Aorta (tissue), 5 donors: Measurements from ENCODE around the gene IL6ST. TPM values are rescaled to one million over a fixed set of nuclear protein-coding genes. Genes with fewer than 3 reads are reported as not detected.
"Not testable (repeated sequence)": the region's sequence is repeated elsewhere in the genome, so short reads cannot be mapped to it uniquely, and the experiment has no call there.

Source experiments
- ATAC-seq: fragments of 200-7000 bp; cut with Tn5 transposase; one replicate; pipeline ENCODE4 v1.9.1; 2022; ENCODE audit warnings: moderate library complexity; ENCODE audit not compliant: low FRiP score
- DNase-seq, 2 donors: peaks; one replicate each; pipeline ENCODE4 v3.0.0-alpha.2; 2020
- H3K27ac ChIP-seq, 2 donors: one replicate each; pipeline ENCODE4 v1.5.1; 2013; ENCODE audit warnings: low read length in 2 of 2, mild to moderate bottlenecking in 2 of 2, moderate library complexity in 2 of 2, control low read depth in 1 of 2, inconsistent platforms in 1 of 2, low read depth in 1 of 2
- H3K27me3 ChIP-seq, 2 donors: one replicate each; pipeline ENCODE4 v1.6.1; 2013; ENCODE audit warnings: control low read depth in 1 of 2, low read length in 1 of 2, mild to moderate bottlenecking in 1 of 2, moderate library complexity in 1 of 2; ENCODE audit not compliant: insufficient read depth in 2 of 2, control insufficient read depth in 1 of 2
- H3K36me3 ChIP-seq, 2 donors: one replicate each; pipeline ENCODE4 v1.6.1; 2013; ENCODE audit warnings: control low read depth in 1 of 2, low read length in 1 of 2, mild to moderate bottlenecking in 1 of 2; ENCODE audit not compliant: insufficient read depth in 2 of 2, control insufficient read depth in 1 of 2
- H3K4me1 ChIP-seq, 2 donors: one replicate each; pipeline ENCODE4 v1.6.1; 2013; ENCODE audit warnings: low read length in 2 of 2, control low read depth in 1 of 2, mild to moderate bottlenecking in 1 of 2, moderate library complexity in 1 of 2; ENCODE audit not compliant: insufficient read depth in 2 of 2, control insufficient read depth in 1 of 2
- H3K4me3 ChIP-seq, 2 donors: one replicate each; pipeline ENCODE4 v1.5.1; 2013; ENCODE audit warnings: low read length in 2 of 2, control low read depth in 1 of 2, mild to moderate bottlenecking in 1 of 2
- H3K9me3 ChIP-seq: one replicate; pipeline ENCODE4 v1.6.1; 2013; ENCODE audit warnings: mild to moderate bottlenecking, low read length; ENCODE audit not compliant: control insufficient read depth
- WGBS, 2 donors: extraction: QIAGEN DNeasy Blood & Tissue Kit; methylation state at CpG; one replicate each; pipeline ENCODE4 v1.1.7; 2013; 5-methylcytosine and 5-hydroxymethylcytosine counted together
- intact Hi-C, 2 donors: fragments of 100-400 bp; cut with DNase I; formaldehyde crosslinking; loops; one replicate each; pipeline versions ENCODE4 v1.14.2 to v1.15.0; 2022
- polyA plus RNA-seq, 2 donors: library from polyadenylated mRNA; stranded (reverse); fragments of 200-250 nt; gene quantifications; one replicate each; pipeline ENCODE4 v1.2.3, GENCODE V29; 2013
- total RNA-seq, 2 donors: library from RNA; stranded (reverse); fragmentation: NEBNext Ultra II Directional; extraction: Animal tissue kit (Norgen Biotek cat#: 25700); gene quantifications; one replicate each; pipeline ENCODE4 v1.2.1, GENCODE V29; 2021
- donor health status: healthy with polysubstance abuse.
- donor health status: Bipolar disorder and iron deficiency.
- donor health status: DM: no; HTN: no; CAD: no.
- donor health status: DM: no; HTN: no; CAD: no.
- donor health status: DM: yes; HTN: yes; CAD: no.

The IL6ST gene
- total and polyA plus RNA-seq, 4 donors: 59.0 to 370 (median 213) TPM

GRCh38 chr5:56026863-56027300, 32.1 kb upstream of the IL6ST start:
- ATAC-seq (no peak), DNase-seq (no peak)
- 91 to 93% methylated on average over 3 of the region's 3 CpGs for WGBS, 2 donors
- intact Hi-C loops: no loop called here
- Histone ChIP-seq H3K9me3 (no peaks in the 10 kb centered on the region), H3K4me1 (no peaks in the 10 kb centered on the region), H3K27me3 (no peaks in the 10 kb centered on the region), H3K36me3 (no peaks in the 10 kb centered on the region), H3K27ac (no peak overlapping the region), H3K4me3 (no peak overlapping the region)

GRCh38 chr5:56025151-56025885, 30.6 kb upstream of the IL6ST start:
- intact Hi-C loops: no loop called here
- Histone ChIP-seq H3K36me3 (no peaks in the 10 kb centered on the region), H3K27ac (no peak overlapping the region), H3K9me3 (no peaks in the 10 kb centered on the region), H3K4me1 (no peaks in the 10 kb centered on the region), H3K4me3 (no peak overlapping the region), H3K27me3 (no peaks in the 10 kb centered on the region)
- WGBS, 2 donors: 96 to 97% methylated on average over 4 of the region's 4 CpGs
- ATAC-seq: no peak
- DNase-seq: no peak

GRCh38 chr5:56024810-56025150, 30.0 kb upstream of the IL6ST start:
- ATAC-seq: no peak
- H3K9me3 ChIP-seq: no peaks in the 10 kb centered on the region
- H3K4me3 ChIP-seq: no peak overlapping the region
- H3K27ac ChIP-seq: no peak overlapping the region
- no peaks in the 10 kb centered on the region for H3K36me3 ChIP-seq
- no peaks in the 10 kb centered on the region for H3K4me1 ChIP-seq
- DNase-seq: no peak
- H3K27me3 ChIP-seq: no peaks in the 10 kb centered on the region
- 96% methylated on average over 2 of the region's 2 CpGs for whole genome bisulfite sequencing, 2 donors
- intact Hi-C loops: no loop called here

DNA sequence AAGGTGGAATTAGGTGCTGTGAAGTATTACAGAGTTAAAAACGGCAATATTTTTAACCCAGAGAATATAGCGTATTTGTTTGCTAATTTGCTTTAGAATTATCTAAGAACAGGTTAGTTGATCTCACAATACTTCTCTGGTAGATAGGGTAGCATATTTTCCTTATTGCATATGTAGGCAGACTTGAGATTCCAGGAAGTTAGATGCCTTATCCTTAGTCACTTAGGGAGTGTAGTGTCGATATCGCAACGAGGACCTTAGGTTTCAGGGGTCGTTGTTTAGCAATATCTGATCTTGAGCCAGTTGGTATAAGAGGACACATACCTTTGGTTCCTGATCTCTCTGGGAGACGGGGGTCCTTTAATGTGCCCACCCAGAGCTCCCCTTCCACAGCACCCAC, 28.5 kb upstream of the IL6ST start:
- no peak for ATAC-seq
- H3K4me1 ChIP-seq: no peaks in the 10 kb centered on the region
- no peak for DNase-seq
- H3K36me3 ChIP-seq: no peaks in the 10 kb centered on the region
- 88% methylated on average over 7 of the region's 7 CpGs for WGBS, 2 donors
- H3K4me3 ChIP-seq: no peak overlapping the region
- intact Hi-C loops: no loop called here
- H3K9me3 ChIP-seq: no peaks in the 10 kb centered on the region
- no peak overlapping the region for H3K27ac ChIP-seq
- no peaks in the 10 kb centered on the region for H3K27me3 ChIP-seq

DNA sequence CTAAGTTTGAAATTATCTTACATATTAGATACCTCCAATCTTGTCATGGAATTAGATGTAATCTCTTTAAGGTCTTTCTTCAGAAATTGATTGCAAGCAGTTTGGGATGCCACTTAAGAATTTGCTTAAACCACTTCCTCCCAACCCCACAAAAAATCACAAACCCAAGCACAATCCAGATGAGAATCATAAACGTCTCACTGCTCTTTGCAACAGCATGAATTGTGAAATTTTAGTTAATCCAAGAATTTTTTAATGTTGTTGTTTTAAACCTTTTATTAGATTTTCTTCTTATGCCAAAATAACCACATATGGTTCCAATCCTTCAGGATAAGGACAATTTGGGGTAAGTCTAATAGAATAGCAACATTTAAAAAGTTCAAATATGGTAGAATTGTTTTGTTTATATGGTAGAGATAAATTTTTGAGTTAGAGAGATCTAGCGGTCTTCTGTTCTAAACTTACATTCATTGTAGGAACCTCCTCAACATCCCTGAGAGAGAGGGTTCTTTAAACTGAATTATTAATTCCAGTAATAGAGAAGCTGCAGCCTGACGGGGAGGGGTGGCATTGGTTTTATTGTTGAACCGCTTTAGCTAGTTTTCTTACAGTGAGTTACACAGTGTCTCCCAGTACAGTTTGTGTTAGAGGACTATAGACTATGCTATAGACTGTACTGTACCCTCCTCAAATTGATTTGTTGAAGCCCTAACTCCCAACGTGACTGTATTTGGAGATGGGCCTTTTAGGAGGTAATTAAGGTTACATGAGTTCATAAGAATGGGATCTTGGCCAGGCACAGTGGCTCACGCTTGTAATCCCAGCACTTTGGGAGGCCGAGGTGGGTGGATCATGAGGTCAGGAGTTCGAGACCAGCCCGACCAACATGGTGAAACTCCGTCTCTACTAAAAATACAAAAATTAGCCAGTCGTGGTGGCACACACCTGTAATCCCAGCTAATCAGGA, 24.8 kb upstream of the IL6ST start:
- WGBS, 2 donors: 69 to 72% methylated on average over 11 of the region's 11 CpGs
- ATAC-seq: peak; percentile 26
- no peak overlapping the region for H3K27ac ChIP-seq
- no peak overlapping the region for H3K4me3 ChIP-seq
- H3K9me3 ChIP-seq: no peaks in the 10 kb centered on the region
- no peaks in the 10 kb centered on the region for H3K36me3 ChIP-seq
- intact Hi-C loops: no loop called here
- no peak for DNase-seq
- H3K27me3 ChIP-seq: no peaks in the 10 kb centered on the region
- H3K4me1 ChIP-seq: no peaks in the 10 kb centered on the region

DNA sequence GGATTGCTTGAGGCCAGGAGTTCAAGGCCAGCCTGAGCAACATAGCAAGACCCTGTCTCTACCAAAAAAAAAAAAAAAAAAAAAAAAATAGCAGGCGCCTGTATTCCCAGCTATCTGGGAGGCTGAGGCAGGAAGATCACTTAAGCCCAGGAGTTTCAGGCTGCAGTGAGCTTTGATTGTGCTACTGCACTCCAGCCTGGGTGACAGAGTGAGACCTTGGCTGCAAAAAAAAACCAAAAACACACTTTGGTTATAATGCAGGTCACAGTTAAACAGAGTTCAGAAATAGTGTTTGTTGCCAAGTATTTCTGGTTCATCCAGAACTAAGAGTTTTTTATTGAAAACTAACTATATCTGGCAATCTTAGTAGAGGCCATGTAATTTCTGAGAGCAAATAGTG, 24.1 kb upstream of the IL6ST start:
- Histone ChIP-seq H3K36me3 (no peaks in the 10 kb centered on the region), H3K27me3 (no peaks in the 10 kb centered on the region), H3K4me3 (no peak overlapping the region), H3K9me3 (no peaks in the 10 kb centered on the region), H3K4me1 (no peaks in the 10 kb centered on the region), H3K27ac (no peak overlapping the region)
- DNase-seq: no peak
- intact Hi-C loops: no loop called here
- 73 to 80% methylated on average over 1 of the region's 1 CpG for WGBS, 2 donors
- no peak for ATAC-seq

DNA sequence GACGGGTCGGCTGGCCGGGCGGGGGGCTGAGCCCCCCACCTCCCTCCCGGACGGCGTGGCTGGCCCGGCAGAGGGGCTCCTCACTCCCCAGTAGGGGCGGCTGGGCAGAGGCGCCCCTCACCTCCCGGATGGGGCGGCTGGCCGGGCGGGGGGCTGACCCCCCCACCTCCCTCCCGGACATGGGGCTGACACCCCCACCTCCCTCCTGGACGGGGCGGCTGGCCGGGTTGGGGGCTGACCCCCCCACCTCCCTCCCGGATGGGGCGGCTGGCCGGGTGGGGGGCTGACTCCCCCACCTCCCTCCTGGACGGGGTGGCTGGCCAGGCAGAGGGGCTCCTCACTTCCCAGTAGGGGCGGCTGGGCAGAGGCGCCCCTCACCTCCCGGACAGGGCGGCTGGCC, 19.9 kb upstream of the IL6ST start:
- ATAC-seq, H3K27me3 ChIP-seq, H3K9me3 ChIP-seq, H3K4me3 ChIP-seq, intact Hi-C loops, H3K27ac ChIP-seq, H3K36me3 ChIP-seq, DNase-seq, H3K4me1 ChIP-seq: not testable (repeated sequence)
- 93 to 98% methylated on average over 17 to 26 of the region's 26 CpGs for WGBS, 2 donors

- DNase-seq, H3K4me3 ChIP-seq, H3K27ac ChIP-seq, H3K36me3 ChIP-seq, H3K4me1 ChIP-seq, H3K27me3 ChIP-seq, intact Hi-C loops, H3K9me3 ChIP-seq, ATAC-seq: not testable (repeated sequence)
- WGBS, 2 donors: 84 to 90% methylated on average over 2 of the region's 5 CpGs
These were observed 19.2 kb upstream of the IL6ST start for GRCh38 chr5:56013939-56014338.
